ENCODE data around the gene SNX20. TPM values are rescaled to one million over a fixed set of nuclear protein-coding genes. Genes with fewer than 3 reads are reported as not detected.

The SNX20 gene
- total RNA-seq, 1 donor from 2014 or later: 0.53 TPM

Other genes starting within 250 kb of the SNX20 start
- gene NKD1, start 132.9 kb downstream of the SNX20 start, total RNA-seq: 3.9 TPM
- 0.68 TPM for gene NOD2, start 12.3 kb upstream of the SNX20 start, total RNA-seq
- 14.4 TPM for gene CYLD, start 60.8 kb upstream of the SNX20 start, total RNA-seq

Measured in left lobe of liver (tissue), 1 donor.